K562 (cell line): ENCODE data around the gene IL11. TPM values are rescaled to one million over a fixed set of nuclear protein-coding genes. Genes with fewer than 3 reads are reported as not detected.

Source experiments
- CBFA2T3 ChIP-seq: fragments of 450-650 bp; IDR thresholded peaks from 2 replicates; pipeline ENCODE4 v1.6.1; 2017
- CHCHD3 ChIP-seq: fragments of 250-450 bp; sonication (Bioruptor Pico); IDR thresholded peaks from 2 replicates; pipeline ENCODE4 v2.1.2; 2022; ENCODE audit warnings: mild to moderate bottlenecking
- E2F3 ChIP-seq: fragments of 250-450 bp; sonication (Bioruptor Pico); IDR thresholded peaks from 2 replicates; pipeline ENCODE4 v1.4.0; 2020; ENCODE audit warnings: mild to moderate bottlenecking
- EGR1 ChIP-seq: fragments of 450-650 bp; conservative IDR thresholded peaks from 2 replicates; pipeline ENCODE4 v1.6.1; 2017; ENCODE audit warnings: mild to moderate bottlenecking
- ESRRB ChIP-seq: fragments of 250-450 bp; sonication (Bioruptor Pico); IDR thresholded peaks from 2 replicates; pipeline ENCODE4 v1.5.0; 2020; ENCODE audit warnings: mild to moderate bottlenecking, moderate library complexity, borderline replicate concordance
- FOXA3 ChIP-seq, 2 experiments: fragments of 450-650 bp in 1 of 2; sonication (generic) in 1 of 2; formaldehyde crosslinking; IDR thresholded peaks in 1 of 2; conservative IDR thresholded peaks in 1 of 2; 2 replicates each; pipeline versions ENCODE4 v1.4.0 to v1.8.0; 2020 to 2022; ENCODE audit warnings: mild to moderate bottlenecking in 2 of 2, missing genetic modification reagents in 1 of 2
- FOXJ2 ChIP-seq: fragments of 200-800 bp; sonication (Bioruptor generic); IDR thresholded peaks from 2 replicates; pipeline ENCODE4 v1.6.1; 2016; ENCODE audit warnings: missing genetic modification characterization, missing compliant biosample characterization
- FOXM1 ChIP-seq, 2 experiments: fragments of 450-650 bp in 1 of 2; sonication (generic) in 1 of 2; formaldehyde crosslinking in 1 of 2; IDR thresholded peaks; 2 replicates each; pipeline versions ENCODE4 v1.6.1 to v1.9.0; 2017 to 2022; ENCODE audit warnings: low read depth in 2 of 2, mild to moderate bottlenecking in 2 of 2, missing genetic modification reagents in 1 of 2, moderate library complexity in 1 of 2
- FOXO4 ChIP-seq: fragments of 450-650 bp; formaldehyde crosslinking; IDR thresholded peaks from 2 replicates; pipeline ENCODE4 v1.4.0; 2020; ENCODE audit warnings: mild to moderate bottlenecking, moderate library complexity
- GABPA ChIP-seq: fragments of 200-800 bp; sonication (Bioruptor generic); conservative IDR thresholded peaks from 2 replicates; pipeline ENCODE4 v1.6.1; 2016; ENCODE audit warnings: low read depth, missing genetic modification characterization, missing compliant biosample characterization
- GATA2 ChIP-seq: sonication (generic); formaldehyde crosslinking; IDR thresholded peaks from 2 replicates; pipeline ENCODE4 v1.4.0; 2020; ENCODE audit warnings: mild to moderate bottlenecking, missing genetic modification reagents
- HMGXB4 ChIP-seq: sonication (generic); formaldehyde crosslinking; IDR thresholded peaks from 2 replicates; pipeline ENCODE4 v1.8.1; 2023; ENCODE audit warnings: mild to moderate bottlenecking, missing genetic modification reagents
- MIER1 ChIP-seq: fragments of 450-650 bp; IDR thresholded peaks from 2 replicates; pipeline ENCODE4 v1.6.1; 2016; ENCODE audit warnings: antibody characterized with exemption, mild to moderate bottlenecking, low read depth
- NFIC ChIP-seq: fragments of 450-650 bp; IDR thresholded peaks from 2 replicates; pipeline ENCODE4 v1.6.1; 2017; ENCODE audit warnings: mild to moderate bottlenecking, inconsistent platforms
- PKNOX1 ChIP-seq: fragments of 450-650 bp; IDR thresholded peaks from 2 replicates; pipeline ENCODE4 v1.6.1; 2016
- POLR2H ChIP-seq: IDR thresholded peaks from 2 replicates; pipeline ENCODE4 v1.6.1; 2016; ENCODE audit warnings: missing genetic modification characterization, low read depth, mild to moderate bottlenecking, control low read depth, missing compliant biosample characterization, moderate library complexity
- PYGO2 ChIP-seq: fragments of 450-650 bp; IDR thresholded peaks from 2 replicates; pipeline ENCODE4 v1.6.1; 2016; ENCODE audit warnings: mild to moderate bottlenecking, missing genetic modification characterization, moderate library complexity, missing compliant biosample characterization
- STAT5B ChIP-seq: fragments of 250-450 bp; sonication (Bioruptor Pico); IDR thresholded peaks from 2 replicates; pipeline ENCODE4 v1.8.0; 2021; ENCODE audit warnings: mild to moderate bottlenecking, inconsistent platforms
- TAF9B ChIP-seq: fragments of 450-650 bp; IDR thresholded peaks from 2 replicates; pipeline ENCODE4 v1.6.1; 2018; ENCODE audit warnings: mild to moderate bottlenecking; ENCODE audit not compliant: partially characterized antibody
- TCF15 ChIP-seq: fragments of 250-450 bp; sonication (Bioruptor Pico); IDR thresholded peaks from 2 replicates; pipeline ENCODE4 v1.8.0; 2022; ENCODE audit warnings: moderate library complexity, mild to moderate bottlenecking, inconsistent platforms
- TFAM ChIP-seq: fragments of 250-450 bp; sonication (Bioruptor Pico); conservative IDR thresholded peaks from 2 replicates; pipeline ENCODE4 v1.5.0; 2021; ENCODE audit warnings: mild to moderate bottlenecking, moderate library complexity
- ZNF124 ChIP-seq: sonication (generic); formaldehyde crosslinking; IDR thresholded peaks from 2 replicates; pipeline ENCODE4 v1.8.1; 2022; ENCODE audit warnings: missing genetic modification reagents
- ZNF316 ChIP-seq: fragments of 450-650 bp; IDR thresholded peaks from 2 replicates; pipeline ENCODE4 v1.6.1; 2016
- ZNF436 ChIP-seq: fragments of 250-450, 450-650 bp; sonication (Bioruptor Pico); formaldehyde crosslinking; IDR thresholded peaks from 2 replicates; pipeline ENCODE4 v1.7.0; 2020; ENCODE audit warnings: mild to moderate bottlenecking
- polyA plus RNA-seq, 8 experiments: library from polyadenylated mRNA; depleted of rRNA in 4 of 8; stranded (reverse) in 5 of 8; unstranded in 3 of 8; fragments of >200 nt; fragmentation: Nextera tagmentation in 2 of 8; fragmentation: Illumina TruSeq in 1 of 8; extraction: Ambion mirVana in 2 of 8; extraction: Trizol in 1 of 8; gene quantifications; 2 replicates each; pipeline versions ENCODE4 v1.2.1 to v1.2.3, GENCODE V29; 2011 to 2014; ENCODE audit warnings: inconsistent platforms in 1 of 8, missing spikeins in 1 of 8
- total RNA-seq, 7 experiments: library from RNA; depleted of rRNA in 6 of 7; stranded (reverse); fragments of >200 nt in 6 of 7; fragmentation: Illumina TruSeq in 2 of 7; extraction: Trizol in 2 of 7; gene quantifications; 2 replicates each; pipeline versions ENCODE4 v1.2.1 to v1.2.3, GENCODE V29; 2011 to 2021; ENCODE audit warnings: low replicate concordance in 1 of 7

IL11 gene
- total and polyA plus RNA-seq, 9 of the 15 experiments (the other 6 are each of a cell fraction or from before 2014, with no cell fraction given) = 0.04 to 0.42 (median 0.06) TPM; not detected in 6

GRCh38 chr19:55339105-55339888, 31.0 kb downstream of the IL11 start, which contains the start of gene KMT5C (continued):
- peak; percentile 100 for TF ChIP-seq PKNOX1
- TF ChIP-seq GABPA (tag) = peak; percentile 41; the same call in 1 of the 2 replicates
- TF ChIP-seq POLR2H = peak; percentile 56
- TF ChIP-seq CBFA2T3 = no peak
- TF ChIP-seq FOXJ2 (tag) = peak; percentile 92
- no peak for TF ChIP-seq MIER1
- TF ChIP-seq ZNF436 = no peak
- TF ChIP-seq GATA2 (CRISPR knock-in tag) = no peak
- no peak for TF ChIP-seq NFIC
- TF ChIP-seq STAT5B = no peak
- TF ChIP-seq HMGXB4 = no peak
- TF ChIP-seq EGR1 = peak; percentile 90
- TF ChIP-seq TAF9B = no peak
- TF ChIP-seq FOXA3 (CRISPR knock-in tag; conservative IDR thresholded peaks at IDR 0.05 in 1 of 2, IDR thresholded peaks at IDR 0.05 in 1 of 2) = no peak
- TF ChIP-seq TCF15 (CRISPR knock-in tag) = no peak
- TF ChIP-seq ZNF316 = no peak
- TF ChIP-seq TFAM = no peak
- TF ChIP-seq FOXO4 (CRISPR knock-in tag) = no peak
- TF ChIP-seq E2F3 = no peak
- TF ChIP-seq ESRRB = no peak
- TF ChIP-seq CHCHD3 = no peak
- TF ChIP-seq PYGO2 (tag) = no peak
- peak; percentile 40; the same call in 1 of the 2 replicates for TF ChIP-seq FOXM1 (IDR thresholded peaks at IDR 0.05; ENCODE audit: low read depth)
- TF ChIP-seq FOXM1 (CRISPR knock-in tag; IDR thresholded peaks at IDR 0.05; ENCODE audit: low read depth) = no peak
- TF ChIP-seq ZNF124 (CRISPR knock-in tag) = no peak
